B cell (primary cell): Measurements from ENCODE around the gene DCST2. TPM values are rescaled to one million over a fixed set of nuclear protein-coding genes. Genes with fewer than 3 reads are reported as not detected.

Source experiments
- ATAC-seq: fragments of 200-7000 bp; cut with Tn5 transposase; one replicate; pipeline ENCODE4 v1.10.0; 2021; ENCODE audit warnings: low read depth, mild to moderate bottlenecking, moderate number of reproducible peaks, moderate library complexity
- CTCF ChIA-PET: fragments of 350-600 bp; sonication (Branson Sonifier 250); formaldehyde crosslinking; loops from one replicate; lab custom pipeline; 2021; ENCODE audit warnings: antibody characterized with exemption, inconsistent platforms; lab: Charles Lee
- POLR2A ChIA-PET: fragments of 350-600 bp; sonication (Branson Sonifier 250); formaldehyde crosslinking; loops from one replicate; lab custom pipeline; 2021; ENCODE audit warnings: antibody characterized with exemption; lab: Charles Lee
- DNase-seq: peaks from one replicate; pipeline ENCODE4 v3.0.0; 2013
- H2AFZ ChIP-seq: 2 replicates; pipeline ENCODE4 v1.6.1; 2012; ENCODE audit warnings: mild to moderate bottlenecking, low read depth, low read length; ENCODE audit not compliant: insufficient read depth, poor library complexity, severe bottlenecking
- H3K27ac ChIP-seq, 2 donors: 1 replicate in 1 of 2; 2 replicates in 1 of 2; pipeline ENCODE4 v1.5.1; 2012 to 2013; ENCODE audit warnings: low read length in 2 of 2, mild to moderate bottlenecking in 2 of 2, moderate library complexity in 1 of 2
- H3K27me3 ChIP-seq, 4 experiments: fragments of 200-600 bp in 1 of 4; sonication (generic) in 1 of 4; replicated peaks in 1 of 4; 1 replicate in 2 of 4; 2 replicates in 2 of 4; pipeline versions ENCODE4 v1.6.1 to v1.7.0; 2013 to 2016; ENCODE audit warnings: low read length in 3 of 4, mild to moderate bottlenecking in 2 of 4, mixed read lengths in 1 of 4, moderate library complexity in 1 of 4; ENCODE audit not compliant: insufficient read depth in 4 of 4, control insufficient read depth in 3 of 4; ENCODE audit errors: control extremely low read depth in 1 of 4
- H3K36me3 ChIP-seq, 2 experiments: replicated peaks in 1 of 2; 1 replicate in 1 of 2; 2 replicates in 1 of 2; pipeline versions ENCODE4 v1.6.1 to v1.7.1; 2013; ENCODE audit warnings: low read length in 1 of 2; ENCODE audit not compliant: insufficient read depth in 2 of 2, control insufficient read depth in 1 of 2; ENCODE audit errors: control extremely low read depth in 1 of 2, extremely low read depth in 1 of 2
- H3K4me1 ChIP-seq, 2 donors: fragments of 200-600 bp in 1 of 2; sonication (generic) in 1 of 2; 1 replicate in 1 of 2; 2 replicates in 1 of 2; pipeline versions ENCODE4 v1.5.1 to v1.6.1; 2013 to 2017; ENCODE audit warnings: low read length in 2 of 2; ENCODE audit not compliant: control insufficient read depth in 2 of 2, insufficient read depth in 2 of 2
- H3K4me2 ChIP-seq: replicated peaks from 2 replicates; pipeline ENCODE3; 2012; ENCODE audit warnings: mild to moderate bottlenecking, low read depth, low read length; ENCODE audit not compliant: poor library complexity, severe bottlenecking
- H3K4me3 ChIP-seq, 5 experiments: fragments of 200-600 bp in 1 of 5; sonication (generic) in 1 of 5; 1 replicate in 3 of 5; 2 replicates in 2 of 5; pipeline versions ENCODE4 v1.5.1 to v1.7.0; 2011 to 2016; ENCODE audit warnings: low read length in 4 of 5, mild to moderate bottlenecking in 4 of 5, low read depth in 2 of 5, control low read depth in 1 of 5, moderate library complexity in 1 of 5; ENCODE audit not compliant: insufficient read depth in 1 of 5; ENCODE audit errors: control extremely low read depth in 1 of 5, extremely low read depth in 1 of 5
- H3K79me2 ChIP-seq: fragments of 200-600 bp; sonication (generic); one replicate; pipeline ENCODE4 v1.6.0; 2016; ENCODE audit warnings: low read length; ENCODE audit not compliant: control insufficient read depth, insufficient read depth
- H3K9ac ChIP-seq: fragments of 200-600 bp; sonication (generic); 2 replicates; pipeline ENCODE4 v1.6.1; 2017; ENCODE audit warnings: mild to moderate bottlenecking, low read length, moderate library complexity
- H3K9me3 ChIP-seq, 3 donors: one replicate each; pipeline versions ENCODE4 v1.6.1 to v1.7.1; 2013; ENCODE audit warnings: low read length in 2 of 3; ENCODE audit not compliant: control insufficient read depth in 2 of 3, insufficient read depth in 1 of 3; ENCODE audit errors: control extremely low read depth in 1 of 3
- H4K20me1 ChIP-seq: 2 replicates; pipeline ENCODE4 v1.6.0; 2012; ENCODE audit warnings: mild to moderate bottlenecking, low read length; ENCODE audit not compliant: insufficient read depth, control insufficient read depth, poor library complexity, severe bottlenecking
- H3K27ac Mint-ChIP-seq: one replicate; pipeline ENCODE4 v1.8.0; 2021; ENCODE audit warnings: mixed read lengths
- H3K27me3 Mint-ChIP-seq: one replicate; pipeline ENCODE4 v1.8.0; 2021; ENCODE audit warnings: mixed read lengths
- H3K4me1 Mint-ChIP-seq: one replicate; pipeline ENCODE4 v1.8.0; 2021; ENCODE audit warnings: mixed read lengths
- H3K4me3 Mint-ChIP-seq: one replicate; pipeline ENCODE4 v1.8.0; 2021; ENCODE audit warnings: mixed read lengths
- H3K9me3 Mint-ChIP-seq: one replicate; pipeline ENCODE4 v1.8.0; 2022; ENCODE audit warnings: mixed read lengths; ENCODE audit not compliant: insufficient read depth
- CTCF ChIP-seq: fragments of 200-600 bp; IDR thresholded peaks from one replicate; pipeline ENCODE4 v1.8.0; 2022; ENCODE audit warnings: antibody characterized with exemption, mild to moderate bottlenecking
- EZH2 ChIP-seq: IDR thresholded peaks from 2 replicates; pipeline ENCODE4 v1.6.1; 2012; ENCODE audit warnings: borderline replicate concordance, low read depth, mild to moderate bottlenecking, moderate library complexity, low read length; ENCODE audit not compliant: insufficient read depth, poor library complexity, severe bottlenecking
- WGBS: methylation state at CpG from one replicate; pipeline ENCODE4 v1.1.5; 2013; ENCODE audit warnings: missing lambda C conversion rate; ENCODE audit not compliant: insufficient coverage; 5-methylcytosine and 5-hydroxymethylcytosine counted together
- intact Hi-C: fragments of 100-400 bp; cut with micrococcal nuclease; formaldehyde crosslinking; loops from one replicate; pipeline ENCODE4 v1.10.0; 2022
- polyA plus RNA-seq: library from polyadenylated mRNA; depleted of rRNA; stranded (reverse); fragments of >200 nt; gene quantifications from 2 replicates; pipeline ENCODE4 v1.2.3, GENCODE V29; 2012
- total RNA-seq, 2 donors: library from RNA; stranded (reverse); fragments of 120-200 nt in 1 of 2; gene quantifications; 1 replicate in 1 of 2; 2 replicates in 1 of 2; pipeline versions ENCODE4 v1.2.3 to v1.2.4, GENCODE V29; 2013 to 2022

The DCST2 gene
- total and polyA plus RNA-seq, 2 donors (not counting 1 experiment from before 2014, with no cell fraction given) = 0.89 to 5.4 TPM

GRCh38 chr1:155040358-155041093 lies 6.9 kb upstream of the DCST2 start:
- H3K4me1 ChIP-seq = no peaks in the 10 kb centered on the region
- H3K9ac ChIP-seq = no peak overlapping the region
- DNase-seq (no peak), ATAC-seq (no peak)
- intact Hi-C loops = no loop called here
- no peak overlapping the region for H3K4me3 ChIP-seq
- H3K27me3 ChIP-seq = peaks cover 0 to 17% (median 0%) of the 10 kb centered on the region in 4 experiments
- Mint-ChIP-seq H3K4me1 (peaks cover 7% of the 10 kb centered on the region), H3K27ac (no peak overlapping the region), H3K9me3 (no peaks in the 10 kb centered on the region), H3K4me3 (no peak overlapping the region), H3K27me3 (peaks cover 14% of the 10 kb centered on the region)
- H3K36me3 ChIP-seq = no peaks in the 10 kb centered on the region
- TF ChIP-seq CTCF = no peak
- TF ChIP-seq EZH2 = no peak
- H4K20me1 ChIP-seq = no peaks in the 10 kb centered on the region
- CTCF ChIA-PET = interaction anchor here (1.0 to 16.6 kb wide), 7 partner anchors 10 to 104 kb away, joined by 3 to 370 read pairs (median 6); partner anchors contain the start of genes ADAM15, EFNA4, PBXIP1 and PMVK
- H3K4me2 ChIP-seq = no peak overlapping the region
- H3K27ac ChIP-seq = no peak overlapping the region
- POLR2A ChIA-PET = no interaction called here
- WGBS = 95% methylated on average over 13 of the region's 14 CpGs
- H3K9me3 ChIP-seq = no peaks in the 10 kb centered on the region
- H2AFZ ChIP-seq = no peak overlapping the region
- H3K79me2 ChIP-seq = no peaks in the 10 kb centered on the region

GRCh38 chr1:155039308-155039669 lies 5.7 kb upstream of the DCST2 start:
- Histone ChIP-seq H2AFZ (no peak overlapping the region), H3K4me1 (no peaks in the 10 kb centered on the region), H3K27me3 (peaks cover 0 to 17% (median 0%) of the 10 kb centered on the region in 4 experiments), H3K27ac (no peak overlapping the region), H3K4me3 (no peak overlapping the region), H3K79me2 (no peaks in the 10 kb centered on the region), H3K4me2 (no peak overlapping the region), H3K9ac (no peak overlapping the region), H3K36me3 (no peaks in the 10 kb centered on the region), H3K9me3 (no peaks in the 10 kb centered on the region), H4K20me1 (no peaks in the 10 kb centered on the region)
- no peak for DNase-seq
- ChIA-PET CTCF (interaction anchor here (0.9 to 1.3 kb wide), 4 partner anchors 22 to 480 kb away, joined by 3 to 4 read pairs (median 3); no protein-coding TSS in a partner anchor), POLR2A (interaction anchor here (0.7 kb wide), 1 partner anchor 56 kb away, joined by 6 read pairs; the partner anchor contains the start of gene FLAD1)
- 50% methylated on average over 2 of the region's 4 CpGs for WGBS
- no peak overlapping the region for H3K27ac Mint-ChIP-seq
- H3K27me3 Mint-ChIP-seq = peaks cover 14% of the 10 kb centered on the region
- no peaks in the 10 kb centered on the region for H3K4me1 Mint-ChIP-seq
- no peaks in the 10 kb centered on the region for H3K9me3 Mint-ChIP-seq
- TF ChIP-seq CTCF (no peak), EZH2 (no peak)
- intact Hi-C loops = no loop called here
- H3K4me3 Mint-ChIP-seq = no peak overlapping the region
- no peak for ATAC-seq
